Measurements from ENCODE around the gene SGF29.

Gene SGF29

GRCh38 chr16:28567292-28567691 is 13.6 kb downstream of the SGF29 start:
- TF ChIP-seq POLR2AphosphoS5 (IDR thresholded peaks at IDR 0.05; ENCODE audit: low read depth, low read length) (no peak), FOXP2 (optimal IDR thresholded peaks at IDR 0.05; ENCODE audit: borderline replicate concordance, extremely low read depth, extremely low read length, insufficient read depth) (no peak), TAF1 (IDR thresholded peaks at IDR 0.05; ENCODE audit: borderline replicate concordance, insufficient read depth, low read length) (no peak), REST (IDR thresholded peaks at IDR 0.05; ENCODE audit: insufficient read depth in 1 of 2, low read depth in 2 of 2, low read length in 2 of 2) (no peak), SIN3A (IDR thresholded peaks at IDR 0.05; ENCODE audit: borderline replicate concordance, insufficient read depth, low read length) (no peak)

- TF ChIP-seq SIN3A (IDR thresholded peaks at IDR 0.05; ENCODE audit: borderline replicate concordance, insufficient read depth, low read length) (no peak), TAF1 (IDR thresholded peaks at IDR 0.05; ENCODE audit: borderline replicate concordance, insufficient read depth, low read length) (no peak), POLR2AphosphoS5 (IDR thresholded peaks at IDR 0.05; ENCODE audit: low read depth, low read length) (no peak), REST (IDR thresholded peaks at IDR 0.05; ENCODE audit: insufficient read depth in 1 of 2, low read depth in 2 of 2, low read length in 2 of 2) (no peak), FOXP2 (optimal IDR thresholded peaks at IDR 0.05; ENCODE audit: borderline replicate concordance, extremely low read depth, extremely low read length, insufficient read depth) (no peak)
Observed at GRCh38 chr16:28569021-28569420, 15.3 kb downstream of the SGF29 start.

- TF ChIP-seq SIN3A (IDR thresholded peaks at IDR 0.05; ENCODE audit: borderline replicate concordance, insufficient read depth, low read length) (no peak), POLR2AphosphoS5 (IDR thresholded peaks at IDR 0.05; ENCODE audit: low read depth, low read length) (no peak), REST (IDR thresholded peaks at IDR 0.05; ENCODE audit: insufficient read depth in 1 of 2, low read depth in 2 of 2, low read length in 2 of 2) (no peak)
Observed at GRCh38 chr16:28569968-28570752, 16.4 kb downstream of the SGF29 start.

- TF ChIP-seq TAF1 (IDR thresholded peaks at IDR 0.05; ENCODE audit: borderline replicate concordance, insufficient read depth, low read length) (no peak), REST (IDR thresholded peaks at IDR 0.05; ENCODE audit: insufficient read depth in 1 of 2, low read depth in 2 of 2, low read length in 2 of 2) (no peak), SIN3A (IDR thresholded peaks at IDR 0.05; ENCODE audit: borderline replicate concordance, insufficient read depth, low read length) (no peak), POLR2AphosphoS5 (IDR thresholded peaks at IDR 0.05; ENCODE audit: low read depth, low read length) (no peak), FOXP2 (optimal IDR thresholded peaks at IDR 0.05; ENCODE audit: borderline replicate concordance, extremely low read depth, extremely low read length, insufficient read depth) (no peak)
Observed at GRCh38 chr16:28572696-28573510, 19.2 kb downstream of the SGF29 start.
